HepG2 (cell line): ENCODE data around the gene CABP4. TPM values are rescaled to one million over a fixed set of nuclear protein-coding genes. Genes with fewer than 3 reads are reported as not detected.

ENCODE experiments used
- BRCA1 ChIP-seq: sonication (generic); formaldehyde crosslinking; IDR thresholded peaks from 2 replicates; pipeline ENCODE4 v1.4.0; 2020; ENCODE audit warnings: missing genetic modification reagents
- ERF ChIP-seq: IDR thresholded peaks from 2 replicates; pipeline ENCODE4 v1.6.1; 2018; ENCODE audit warnings: missing biosample characterization, missing genetic modification reagents
- FOXK1 ChIP-seq: sonication (generic); formaldehyde crosslinking; IDR thresholded peaks from 2 replicates; pipeline ENCODE4 v1.4.0; 2020; ENCODE audit warnings: low read depth, missing genetic modification reagents, borderline replicate concordance
- FOXM1 ChIP-seq: sonication (generic); formaldehyde crosslinking; IDR thresholded peaks from 2 replicates; pipeline ENCODE4 v1.5.0; 2020; ENCODE audit warnings: missing genetic modification reagents
- HIC2 ChIP-seq: sonication (generic); formaldehyde crosslinking; IDR thresholded peaks from 2 replicates; pipeline ENCODE4 v1.9.0; 2022; ENCODE audit warnings: low read depth, missing genetic modification reagents
- MIER3 ChIP-seq: IDR thresholded peaks from 2 replicates; pipeline ENCODE4 v1.6.1; 2016; ENCODE audit warnings: missing compliant biosample characterization, borderline replicate concordance
- MYC ChIP-seq: sonication (generic); formaldehyde crosslinking; IDR thresholded peaks from 2 replicates; pipeline ENCODE4 v1.9.0; 2021; ENCODE audit warnings: missing genetic modification reagents, borderline replicate concordance
- POLR2A ChIP-seq, 2 experiments: IDR thresholded peaks; 2 replicates each; pipeline ENCODE4 v1.6.1; 2011; ENCODE audit warnings: low read depth in 2 of 2, low read length in 2 of 2, mild to moderate bottlenecking in 1 of 2, moderate library complexity in 1 of 2; ENCODE audit not compliant: insufficient read depth in 1 of 2
- RBFOX2 ChIP-seq: fragments of 200-400 bp; formaldehyde crosslinking; IDR thresholded peaks from 2 replicates; pipeline ENCODE4 v1.6.1; 2017; ENCODE audit warnings: low read depth, mild to moderate bottlenecking, low read length
- RBM22 ChIP-seq: fragments of 200-400 bp; formaldehyde crosslinking; optimal IDR thresholded peaks from 2 replicates; pipeline ENCODE3; 2017; ENCODE audit warnings: mild to moderate bottlenecking, low read length, moderate library complexity
- SMAD1 ChIP-seq: sonication (generic); formaldehyde crosslinking; IDR thresholded peaks from 2 replicates; pipeline ENCODE4 v1.4.0; 2020; ENCODE audit warnings: missing genetic modification reagents, low read depth, mild to moderate bottlenecking, borderline replicate concordance
- SOX6 ChIP-seq, 2 experiments: fragments of 450-650 bp in 1 of 2; sonication (generic) in 1 of 2; formaldehyde crosslinking in 1 of 2; IDR thresholded peaks; 2 replicates each; pipeline versions ENCODE4 v1.4.0 to v1.6.1; 2017 to 2020; ENCODE audit warnings: antibody characterized with exemption in 1 of 2, mild to moderate bottlenecking in 1 of 2, missing genetic modification reagents in 1 of 2
- SP5 ChIP-seq: IDR thresholded peaks from 2 replicates; pipeline ENCODE4 v1.6.1; 2016; ENCODE audit warnings: low read depth, borderline replicate concordance
- XRCC5 ChIP-seq: fragments of 200-400 bp; formaldehyde crosslinking; optimal IDR thresholded peaks from 2 replicates; pipeline ENCODE3; 2017; ENCODE audit warnings: mild to moderate bottlenecking, low read length
- ZIK1 ChIP-seq: sonication (generic); formaldehyde crosslinking; IDR thresholded peaks from 2 replicates; pipeline ENCODE4 v1.5.0; 2020; ENCODE audit warnings: mild to moderate bottlenecking, low read depth, missing genetic modification reagents, borderline replicate concordance
- ZNF234 ChIP-seq: sonication (generic); formaldehyde crosslinking; conservative IDR thresholded peaks from 2 replicates; pipeline ENCODE4 v1.5.1; 2020; ENCODE audit warnings: mild to moderate bottlenecking, missing genetic modification reagents
- ZNF460 ChIP-seq: sonication (generic); formaldehyde crosslinking; IDR thresholded peaks from 2 replicates; pipeline ENCODE4 v1.5.1; 2020; ENCODE audit warnings: missing genetic modification reagents, mild to moderate bottlenecking, borderline replicate concordance
- ZNF567 ChIP-seq: sonication (generic); formaldehyde crosslinking; IDR thresholded peaks from 2 replicates; pipeline ENCODE4 v1.8.1; 2023; ENCODE audit warnings: mild to moderate bottlenecking, missing genetic modification reagents, borderline replicate concordance
- ZNF605 ChIP-seq: sonication (generic); formaldehyde crosslinking; IDR thresholded peaks from 2 replicates; pipeline ENCODE4 v1.8.0; 2022; ENCODE audit warnings: mild to moderate bottlenecking, missing genetic modification reagents
- ZNF788 ChIP-seq: sonication (generic); formaldehyde crosslinking; IDR thresholded peaks from 2 replicates; pipeline ENCODE4 v1.5.0; 2020; ENCODE audit warnings: mild to moderate bottlenecking, missing genetic modification reagents, borderline replicate concordance
- ZSCAN22 ChIP-seq: sonication (generic); formaldehyde crosslinking; IDR thresholded peaks from 2 replicates; pipeline ENCODE4 v1.4.0; 2020; ENCODE audit warnings: mild to moderate bottlenecking, missing genetic modification reagents
- polyA plus RNA-seq, 8 experiments: library from polyadenylated mRNA; depleted of rRNA in 3 of 8; stranded (reverse) in 7 of 8; unstranded in 1 of 8; fragments of >200 nt; fragmentation: Illumina TruSeq in 4 of 8; extraction: Trizol in 4 of 8; gene quantifications; 2 replicates each; pipeline versions ENCODE4 v1.2.1 to v1.2.3, GENCODE V29; 2011 to 2016; ENCODE audit warnings: low read depth in 4 of 8, missing spikeins in 1 of 8, mixed read lengths in 1 of 8; ENCODE audit not compliant: insufficient read depth in 1 of 8
- total RNA-seq, 5 experiments: library from RNA; depleted of rRNA; stranded (reverse); fragments of >200 nt; fragmentation: Illumina TruSeq; extraction: Trizol; gene quantifications; 2 replicates each; pipeline ENCODE4 v1.2.3, GENCODE V29; 2016; ENCODE audit warnings: low read depth in 1 of 5
- TF ChIP-seq, protein P1 (sequence below): sonication (generic); formaldehyde crosslinking; IDR thresholded peaks from 2 replicates; pipeline ENCODE4 v1.4.0; 2020; ENCODE audit warnings: missing genetic modification reagents, borderline replicate concordance
- TF ChIP-seq, protein P2 (sequence below): IDR thresholded peaks from 2 replicates; pipeline ENCODE4 v1.6.1; 2016; ENCODE audit warnings: mild to moderate bottlenecking

The CABP4 gene
- total and polyA plus RNA-seq, 2 of the 13 experiments (the other 11 are each of a cell fraction or from before 2014, with no cell fraction given): not detected

GRCh38 chr11:67508486-67509121, 53.5 kb downstream of the CABP4 start (continued):
- TF ChIP-seq, protein P1, sequence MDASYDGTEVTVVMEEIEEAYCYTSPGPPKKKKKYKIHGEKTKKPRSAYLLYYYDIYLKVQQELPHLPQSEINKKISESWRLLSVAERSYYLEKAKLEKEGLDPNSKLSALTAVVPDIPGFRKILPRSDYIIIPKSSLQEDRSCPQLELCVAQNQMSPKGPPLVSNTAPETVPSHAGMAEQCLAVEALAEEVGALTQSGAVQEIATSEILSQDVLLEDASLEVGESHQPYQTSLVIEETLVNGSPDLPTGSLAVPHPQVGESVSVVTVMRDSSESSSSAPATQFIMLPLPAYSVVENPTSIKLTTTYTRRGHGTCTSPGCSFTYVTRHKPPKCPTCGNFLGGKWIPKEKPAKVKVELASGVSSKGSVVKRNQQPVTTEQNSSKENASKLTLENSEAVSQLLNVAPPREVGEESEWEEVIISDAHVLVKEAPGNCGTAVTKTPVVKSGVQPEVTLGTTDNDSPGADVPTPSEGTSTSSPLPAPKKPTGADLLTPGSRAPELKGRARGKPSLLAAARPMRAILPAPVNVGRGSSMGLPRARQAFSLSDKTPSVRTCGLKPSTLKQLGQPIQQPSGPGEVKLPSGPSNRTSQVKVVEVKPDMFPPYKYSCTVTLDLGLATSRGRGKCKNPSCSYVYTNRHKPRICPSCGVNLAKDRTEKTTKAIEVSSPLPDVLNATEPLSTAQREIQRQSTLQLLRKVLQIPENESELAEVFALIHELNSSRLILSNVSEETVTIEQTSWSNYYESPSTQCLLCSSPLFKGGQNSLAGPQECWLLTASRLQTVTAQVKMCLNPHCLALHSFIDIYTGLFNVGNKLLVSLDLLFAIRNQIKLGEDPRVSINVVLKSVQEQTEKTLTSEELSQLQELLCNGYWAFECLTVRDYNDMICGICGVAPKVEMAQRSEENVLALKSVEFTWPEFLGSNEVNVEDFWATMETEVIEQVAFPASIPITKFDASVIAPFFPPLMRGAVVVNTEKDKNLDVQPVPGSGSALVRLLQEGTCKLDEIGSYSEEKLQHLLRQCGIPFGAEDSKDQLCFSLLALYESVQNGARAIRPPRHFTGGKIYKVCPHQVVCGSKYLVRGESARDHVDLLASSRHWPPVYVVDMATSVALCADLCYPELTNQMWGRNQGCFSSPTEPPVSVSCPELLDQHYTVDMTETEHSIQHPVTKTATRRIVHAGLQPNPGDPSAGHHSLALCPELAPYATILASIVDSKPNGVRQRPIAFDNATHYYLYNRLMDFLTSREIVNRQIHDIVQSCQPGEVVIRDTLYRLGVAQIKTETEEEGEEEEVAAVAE (CRISPR knock-in tag): 0 out of 2 replicates have a peak, but pooled peaks have one; percentile 13
- TF ChIP-seq ZNF788 (CRISPR knock-in tag) (peak; percentile 13; the same call in 1 of the 2 replicates), FOXM1 (CRISPR knock-in tag) (no peak), XRCC5 (peak; percentile 79), SMAD1 (CRISPR knock-in tag) (no peak), RBM22 (peak; percentile 90), HIC2 (CRISPR knock-in tag) (0 out of 2 replicates have a peak, but pooled peaks have one; percentile 30), BRCA1 (CRISPR knock-in tag) (peak; percentile 51; the same call in 1 of the 2 replicates), SOX6 (IDR thresholded peaks at IDR 0.05) (no peak), SOX6 (CRISPR knock-in tag; IDR thresholded peaks at IDR 0.05) (peak; percentile 41; the same call in 1 of the 2 replicates), MYC (CRISPR knock-in tag) (peak; percentile 64), MIER3 (CRISPR knock-in tag) (peak; percentile 30; the same call in 1 of the 2 replicates), ZNF234 (CRISPR knock-in tag) (no peak), RBFOX2 (peak; percentile 89), ZNF567 (CRISPR knock-in tag) (no peak), ZNF460 (CRISPR knock-in tag) (no peak), ERF (peak; percentile 76; the same call in 1 of the 2 replicates), ZIK1 (CRISPR knock-in tag) (0 out of 2 replicates have a peak, but pooled peaks have one; percentile 74), ZSCAN22 (CRISPR knock-in tag) (no peak), ZNF605 (CRISPR knock-in tag) (peak; percentile 45; the same call in 1 of the 2 replicates), SP5 (CRISPR knock-in tag) (peak; percentile 42; the same call in 1 of the 2 replicates), FOXK1 (CRISPR knock-in tag) (peak; percentile 9; the same call in 1 of the 2 replicates), POLR2A (IDR thresholded peaks at IDR 0.05; ENCODE audit: insufficient read depth in 1 of 2, low read depth in 2 of 2, low read length in 2 of 2) (peak in 1 of 2 experiments; percentile 85; a peak in 2 of 4 replicates)
- TF ChIP-seq, protein P2, sequence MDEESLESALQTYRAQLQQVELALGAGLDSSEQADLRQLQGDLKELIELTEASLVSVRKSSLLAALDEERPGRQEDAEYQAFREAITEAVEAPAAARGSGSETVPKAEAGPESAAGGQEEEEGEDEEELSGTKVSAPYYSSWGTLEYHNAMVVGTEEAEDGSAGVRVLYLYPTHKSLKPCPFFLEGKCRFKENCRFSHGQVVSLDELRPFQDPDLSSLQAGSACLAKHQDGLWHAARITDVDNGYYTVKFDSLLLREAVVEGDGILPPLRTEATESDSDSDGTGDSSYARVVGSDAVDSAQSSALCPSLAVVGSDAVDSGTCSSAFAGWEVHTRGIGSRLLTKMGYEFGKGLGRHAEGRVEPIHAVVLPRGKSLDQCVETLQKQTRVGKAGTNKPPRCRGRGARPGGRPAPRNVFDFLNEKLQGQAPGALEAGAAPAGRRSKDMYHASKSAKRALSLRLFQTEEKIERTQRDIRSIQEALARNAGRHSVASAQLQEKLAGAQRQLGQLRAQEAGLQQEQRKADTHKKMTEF (CRISPR knock-in tag): peak; percentile 79
